GM19463 (cell line): ENCODE results near the gene FBL.
"Not testable (repeated sequence)": the region's sequence is repeated elsewhere in the genome, so short reads cannot be mapped to it uniquely, and the experiment has no call there.

ENCODE experiments used
- ATAC-seq: cut with Tn5 transposase; IDR thresholded peaks from one replicate; pipeline ENCODE4 v1.9.1; 2021; ENCODE audit warnings: mild to moderate bottlenecking, moderate library complexity; ENCODE audit not compliant: unreplicated experiment

FBL gene

GRCh38 chr19:39877488-39877887 is 31.3 kb upstream of the FBL start:
- ATAC-seq, result not testable (repeated sequence)

DNA sequence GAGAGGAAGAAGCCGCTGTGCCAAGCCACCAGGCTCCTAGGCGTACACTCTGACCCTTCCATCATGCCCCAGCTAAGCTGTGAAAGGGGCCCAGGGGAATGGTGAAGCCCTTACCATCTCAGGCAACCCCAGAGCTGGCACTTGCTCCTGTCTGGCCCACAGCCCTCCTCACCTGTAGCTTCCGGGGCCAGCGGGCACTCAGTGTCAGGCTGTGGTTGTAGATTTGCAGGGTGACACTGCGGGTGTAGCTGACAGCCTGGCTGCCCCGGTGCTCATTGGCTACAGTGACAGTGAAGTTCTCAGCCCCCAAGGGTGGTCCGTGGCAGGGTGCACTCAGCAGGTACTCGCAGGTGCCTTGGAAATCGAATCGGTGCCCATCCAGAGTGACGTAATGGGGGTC is 30.3 kb upstream of the FBL start:
- ATAC-seq, result not testable (repeated sequence)

DNA sequence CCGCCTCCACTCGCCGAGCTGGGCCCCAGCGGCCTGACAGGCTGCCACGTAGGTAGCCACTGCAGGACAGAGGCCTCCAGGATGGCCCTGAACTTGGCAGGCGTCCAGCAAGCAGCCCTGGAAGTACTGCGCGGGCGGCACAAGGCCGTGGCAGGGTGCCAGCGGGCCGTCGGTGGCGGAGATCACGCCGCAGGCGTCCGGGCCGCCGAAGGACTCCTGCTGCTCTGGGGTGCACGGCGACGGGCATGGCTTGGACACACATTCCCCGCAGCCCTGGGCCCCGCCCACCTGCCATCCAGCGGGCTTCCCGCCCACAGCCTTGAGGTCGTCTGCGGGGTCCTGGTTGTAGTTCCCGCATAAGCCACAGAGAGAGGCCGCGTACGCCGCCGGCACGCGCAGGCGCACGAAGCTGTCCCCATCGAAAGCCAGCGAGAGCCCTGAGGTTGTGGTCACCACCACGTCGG is 29.3 kb upstream of the FBL start:
- ATAC-seq, result not testable (repeated sequence)

DNA sequence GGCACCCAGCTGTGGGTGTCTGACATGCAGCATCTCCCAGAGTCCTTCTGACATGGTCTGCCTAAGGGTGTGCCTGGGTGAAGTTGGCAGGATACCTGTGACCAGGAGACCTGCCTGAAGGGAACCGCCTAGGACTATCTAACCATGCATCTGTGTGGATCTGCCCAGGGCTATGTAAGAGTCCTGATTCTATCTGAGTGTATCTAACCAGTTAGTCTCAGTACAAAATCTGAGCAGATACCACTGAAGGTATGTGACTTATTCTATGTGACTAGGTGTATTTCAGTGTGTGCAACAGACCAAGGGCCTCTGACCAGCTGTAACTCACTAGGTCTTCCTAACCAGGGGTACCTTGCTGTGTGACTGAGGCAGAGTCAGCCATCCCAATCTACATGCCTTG is 28.2 kb upstream of the FBL start:
- no peak for ATAC-seq

- ATAC-seq, result no peak
Observed at GRCh38 chr19:39873385-39873784, 27.2 kb upstream of the FBL start.

- ATAC-seq, result no peak
Observed at GRCh38 chr19:39871886-39872866, 26.0 kb upstream of the FBL start.

- ATAC-seq, result no peak
Observed at GRCh38 chr19:39871362-39871761, 25.2 kb upstream of the FBL start.

- ATAC-seq, result no peak
Observed at GRCh38 chr19:39870171-39870971, 24.2 kb upstream of the FBL start.

GRCh38 chr19:39867952-39868351 is 21.8 kb upstream of the FBL start:
- no peak for ATAC-seq

GRCh38 chr19:39867133-39867532 is 21.0 kb upstream of the FBL start:
- ATAC-seq, result no peak

- no peak for ATAC-seq
Observed at GRCh38 chr19:39865953-39866352, 19.8 kb upstream of the FBL start.

DNA sequence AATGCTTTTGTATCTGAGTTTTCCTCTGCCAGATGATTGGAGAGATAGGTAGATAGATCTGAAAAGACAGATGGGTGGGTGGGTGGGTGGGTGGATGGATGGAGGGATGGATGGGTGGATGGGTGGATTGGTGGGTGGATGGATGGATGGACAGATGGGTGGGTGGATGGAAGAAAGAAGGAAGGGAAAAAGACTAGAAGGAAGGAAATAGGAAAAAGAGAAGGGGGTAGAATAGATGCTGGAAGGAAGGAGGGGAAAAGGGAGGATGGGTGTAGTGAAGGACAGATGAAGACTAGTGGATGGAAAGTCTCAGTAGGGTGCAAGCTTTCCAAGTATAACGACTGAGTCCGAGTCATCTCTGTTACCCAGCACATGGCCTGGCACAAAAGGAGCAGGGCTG is 19.0 kb upstream of the FBL start:
- ATAC-seq, result no peak

- no peak for ATAC-seq
Observed at GRCh38 chr19:39864118-39864517, 17.9 kb upstream of the FBL start.

DNA sequence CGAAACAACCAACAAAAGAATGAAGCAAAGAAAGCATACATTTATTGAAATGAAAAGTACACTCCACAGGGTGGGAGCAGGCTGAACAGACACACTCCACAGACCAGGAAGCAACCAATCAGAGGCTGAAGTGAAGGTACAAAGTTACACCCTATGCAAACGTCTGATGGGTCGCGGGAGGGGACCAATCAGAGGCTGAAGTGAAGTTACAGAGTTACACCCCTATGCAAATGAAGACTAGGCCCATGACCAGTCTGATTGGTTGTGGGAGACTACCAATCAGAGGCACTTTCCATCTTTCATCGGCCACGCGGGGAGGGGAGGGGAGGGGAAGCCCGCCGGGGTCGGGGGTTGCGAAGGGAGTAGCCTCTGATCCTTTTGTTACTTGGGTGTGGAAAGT is 12.4 kb upstream of the FBL start:
- no peak for ATAC-seq

DNA sequence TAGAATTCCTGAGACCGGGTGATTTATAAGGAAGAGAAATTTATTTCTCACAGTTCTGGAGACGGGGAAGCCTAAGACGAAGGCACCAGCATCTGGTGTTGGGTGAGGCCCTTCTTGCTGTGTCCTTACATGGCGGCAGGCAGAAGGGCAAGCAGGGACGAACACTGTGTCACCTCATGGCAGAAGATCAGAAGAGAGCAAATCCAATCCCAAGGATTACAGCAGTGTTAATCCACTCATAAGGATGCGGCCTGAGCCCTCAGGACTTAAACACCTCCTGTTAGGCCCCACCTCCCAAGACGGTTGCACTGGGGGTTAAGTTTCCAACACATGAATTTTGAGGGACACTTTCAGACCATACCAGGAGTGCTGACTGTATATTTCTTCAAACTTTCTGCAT is 6.7 kb upstream of the FBL start:
- no peak for ATAC-seq

DNA sequence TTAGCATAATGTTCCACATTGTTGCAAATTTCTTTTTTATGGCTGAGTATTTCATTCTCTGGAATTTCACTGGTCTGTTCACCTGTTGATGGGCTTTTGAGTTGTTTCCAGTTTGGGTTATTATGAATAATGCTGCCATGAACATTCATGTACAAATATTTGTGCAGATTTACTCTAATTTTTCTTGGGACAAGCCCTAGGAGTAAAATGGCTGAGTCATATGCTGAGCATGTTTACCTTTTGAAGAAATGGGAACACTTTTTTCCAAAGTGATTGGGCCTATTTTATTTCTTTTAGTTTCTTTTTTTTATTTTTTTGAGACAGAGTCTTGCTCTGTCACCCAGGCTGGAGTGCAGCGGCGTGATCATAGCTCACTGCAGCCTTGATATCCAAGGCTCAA is 4.7 kb upstream of the FBL start:
- ATAC-seq, result no peak

- ATAC-seq, result no peak
Observed at GRCh38 chr19:39848392-39848791, 2.2 kb upstream of the FBL start.

GRCh38 chr19:39847525-39847924 is 1.3 kb upstream of the FBL start:
- ATAC-seq, result no peak

GRCh38 chr19:39846678-39847486 is 703 bp upstream of the FBL start:
- ATAC-seq, result no peak

DNA sequence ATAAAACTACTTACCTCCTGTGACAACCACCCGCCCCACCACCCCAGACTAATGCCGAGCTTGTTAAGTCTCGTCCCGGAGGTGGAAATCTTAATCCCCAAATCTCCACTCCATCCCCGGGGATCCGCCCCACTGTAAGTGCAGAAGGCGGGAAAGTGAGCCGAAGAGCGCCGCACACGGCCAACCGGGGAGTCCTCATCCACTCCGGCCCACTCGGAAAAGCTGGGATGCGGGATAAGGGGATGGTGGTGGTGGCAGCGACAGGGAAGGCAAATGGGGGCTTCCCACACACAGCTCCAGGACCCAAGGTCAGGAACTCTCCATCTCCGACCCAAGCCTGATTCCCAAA is 621 bp downstream of the FBL start:
- no peak for ATAC-seq

GRCh38 chr19:39845172-39845571 is 1.0 kb downstream of the FBL start:
- ATAC-seq, result no peak
